HL-60 (cell line): ENCODE measurements around the gene USP24.

ENCODE experiments used
- DNase-seq, 2 experiments: peaks; one replicate each; pipeline ENCODE4 v3.0.0-alpha.2; 2010 to 2020; ENCODE audit warnings: low read depth in 1 of 2, low spot score in 1 of 2
- H3K27ac ChIP-seq: fragments of 250-450 bp; sonication (Bioruptor Pico); replicated peaks from 2 replicates; pipeline ENCODE4 v1.5.1; 2020; ENCODE audit warnings: mild to moderate bottlenecking, moderate library complexity
- H3K27me3 ChIP-seq: fragments of 250-450 bp; sonication (Bioruptor Pico); 2 replicates; pipeline ENCODE4 v1.5.1; 2021; ENCODE audit warnings: mild to moderate bottlenecking, moderate library complexity; ENCODE audit not compliant: insufficient read depth, poor library complexity, severe bottlenecking
- H3K4me3 ChIP-seq: replicated peaks from 2 replicates; pipeline ENCODE4 v1.5.1; 2011; ENCODE audit warnings: mild to moderate bottlenecking, control low read depth, low read length; ENCODE audit not compliant: insufficient read depth
- CTCF ChIP-seq: IDR thresholded peaks from one replicate; pipeline ENCODE4 v1.5.1; 2011; ENCODE audit warnings: low read length, control low read depth, inconsistent platforms; ENCODE audit not compliant: insufficient read depth
- GABPA ChIP-seq: IDR thresholded peaks from 2 replicates; pipeline ENCODE4 v1.6.1; 2012; ENCODE audit warnings: low read depth
- POLR2AphosphoS5 ChIP-seq: IDR thresholded peaks from 2 replicates; pipeline ENCODE4 v1.6.1; 2012; ENCODE audit warnings: low read depth
- REST ChIP-seq: IDR thresholded peaks from 2 replicates; pipeline ENCODE4 v1.6.1; 2012; ENCODE audit warnings: low read depth; ENCODE audit not compliant: insufficient replicate concordance
- SPI1 ChIP-seq: IDR thresholded peaks from 2 replicates; pipeline ENCODE4 v1.6.1; 2012; ENCODE audit warnings: low read depth, mild to moderate bottlenecking, borderline replicate concordance

USP24 gene

GRCh38 chr1:55198044-55198443, 17.1 kb downstream of the USP24 start:
- Histone ChIP-seq H3K4me3 (no peak overlapping the region), H3K27ac (no peak overlapping the region), H3K27me3 (no peaks in the 10 kb centered on the region)
- no peak for DNase-seq
- TF ChIP-seq CTCF (no peak), SPI1 (no peak), POLR2AphosphoS5 (no peak), GABPA (no peak), REST (no peak)

GRCh38 chr1:55197099-55197498, 18.1 kb downstream of the USP24 start:
- TF ChIP-seq SPI1, result no peak
- no peak for TF ChIP-seq GABPA
- TF ChIP-seq REST, result peak; percentile 41

GRCh38 chr1:55196433-55197035, 18.6 kb downstream of the USP24 start:
- Histone ChIP-seq H3K27me3 (no peaks in the 10 kb centered on the region), H3K27ac (peak overlapping the region; percentile 22), H3K4me3 (no peak overlapping the region)
- DNase-seq, result no peak
- TF ChIP-seq POLR2AphosphoS5, result no peak
- no peak for TF ChIP-seq GABPA
- no peak for TF ChIP-seq REST
- TF ChIP-seq CTCF, result no peak
- no peak for TF ChIP-seq SPI1

More at GRCh38 chr1:55197099-55197498, 18.1 kb downstream of the USP24 start:
- Histone ChIP-seq H3K27ac (peak overlapping the region; percentile 22), H3K27me3 (no peaks in the 10 kb centered on the region), H3K4me3 (no peak overlapping the region)
- DNase-seq, result no peak
